NCI-H146 (cell line): ENCODE measurements around the gene SLC35E1.
"Not testable (repeated sequence)": the region's sequence is repeated elsewhere in the genome, so short reads cannot be mapped to it uniquely, and the experiment has no call there.

Source experiments
- DNase-seq: peaks from one replicate; lab custom pipeline; 2025; lab: John Stamatoyannopoulos, UW

Gene SLC35E1

GRCh38 chr19:16522559-16523377, 49.4 kb downstream of the SLC35E1 start:
- DNase-seq: no peak

- DNase-seq: no peak
These were observed 50.4 kb downstream of the SLC35E1 start for GRCh38 chr19:16521715-16522289.

DNA sequence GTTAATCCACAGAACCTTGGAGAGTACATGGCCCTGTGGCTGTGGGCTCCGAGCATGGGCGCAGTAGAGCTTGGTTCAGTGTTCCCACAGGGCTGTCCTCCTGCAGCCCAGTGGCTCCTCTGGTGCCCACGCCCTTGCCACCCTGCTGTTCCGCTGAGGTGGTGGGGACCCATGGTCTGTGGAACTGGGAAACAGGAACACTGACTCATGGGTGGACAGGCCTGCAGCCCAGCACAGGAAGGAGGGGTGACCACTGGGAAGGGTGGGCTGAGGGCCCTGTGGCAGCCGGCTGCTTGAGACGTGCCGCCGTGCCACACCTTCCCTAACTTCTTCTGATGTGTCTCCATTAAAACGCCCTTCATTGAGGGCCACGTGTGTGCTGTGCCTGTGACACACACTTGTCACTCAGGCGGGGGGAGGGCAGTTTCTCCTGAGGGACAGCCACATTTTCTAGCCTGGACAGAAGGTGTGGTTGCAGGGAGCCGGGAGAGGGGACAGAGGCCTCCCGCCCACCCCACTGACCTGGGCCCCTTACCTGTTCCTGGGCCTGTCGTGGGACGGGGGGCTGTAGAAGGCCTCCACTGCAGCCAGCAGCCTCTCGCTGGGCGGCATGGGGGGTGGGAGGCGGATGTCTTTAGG, 51.1 kb downstream of the SLC35E1 start:
- DNase-seq: no peak

- DNase-seq: no peak
These were observed 51.9 kb downstream of the SLC35E1 start for GRCh38 chr19:16520074-16520973.

GRCh38 chr19:16519230-16519687, 53.0 kb downstream of the SLC35E1 start:
- DNase-seq: no peak

GRCh38 chr19:16518483-16519229, 53.6 kb downstream of the SLC35E1 start:
- no peak for DNase-seq

DNA sequence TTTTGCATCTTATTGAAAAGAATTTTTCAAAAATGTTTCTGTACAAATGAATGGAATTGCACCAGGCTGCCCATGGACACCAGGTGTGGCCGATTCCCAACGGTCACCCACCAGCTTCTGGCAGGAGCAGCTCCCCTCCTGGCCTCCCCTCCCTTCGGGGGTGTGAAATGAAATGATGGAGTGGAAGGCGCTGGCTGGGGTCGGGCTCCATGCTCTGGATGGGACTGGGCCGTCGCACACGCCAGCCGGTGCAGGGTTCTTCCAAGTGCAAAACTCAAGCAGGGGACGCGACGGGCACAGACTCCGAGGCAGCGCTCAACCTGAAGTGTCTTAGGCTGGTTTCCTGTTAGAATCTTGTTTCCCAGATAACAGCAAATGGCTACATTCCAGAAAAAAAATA, 54.2 kb downstream of the SLC35E1 start:
- no peak for DNase-seq

DNA sequence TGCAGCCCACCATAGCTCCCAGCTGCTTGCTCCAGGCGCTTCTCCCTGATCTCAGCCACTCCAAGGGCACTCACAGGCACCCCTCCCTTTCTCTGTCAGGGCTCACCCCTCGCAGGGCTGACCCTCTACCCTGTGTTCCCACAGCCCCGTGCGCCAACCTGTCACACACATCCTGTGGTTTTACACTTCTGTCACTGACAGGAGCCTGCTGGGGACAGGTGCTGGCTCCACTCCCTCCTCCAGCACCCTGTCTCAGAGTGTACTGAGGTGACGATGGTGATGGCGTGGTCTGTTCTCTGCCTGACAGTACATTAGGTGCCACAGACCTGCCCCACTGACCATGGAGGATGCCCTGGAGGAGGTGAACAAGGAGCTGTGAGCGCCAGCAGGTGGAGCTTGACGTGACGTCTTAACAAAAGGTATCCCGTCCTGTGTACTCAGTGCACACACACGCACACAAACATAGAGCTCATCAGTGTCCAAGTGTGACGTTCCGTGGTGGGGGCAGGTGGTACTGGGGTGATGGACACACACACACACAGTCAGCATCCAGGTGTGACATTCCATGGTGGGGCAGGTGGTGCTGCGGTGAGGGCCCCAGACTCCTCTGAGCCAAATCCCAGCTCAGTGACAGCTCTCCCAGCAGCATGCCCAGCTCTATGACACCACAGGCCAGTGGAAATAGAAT, 55.1 kb downstream of the SLC35E1 start:
- DNase-seq: no peak

GRCh38 chr19:16516381-16516780, 55.8 kb downstream of the SLC35E1 start:
- no peak for DNase-seq

DNA sequence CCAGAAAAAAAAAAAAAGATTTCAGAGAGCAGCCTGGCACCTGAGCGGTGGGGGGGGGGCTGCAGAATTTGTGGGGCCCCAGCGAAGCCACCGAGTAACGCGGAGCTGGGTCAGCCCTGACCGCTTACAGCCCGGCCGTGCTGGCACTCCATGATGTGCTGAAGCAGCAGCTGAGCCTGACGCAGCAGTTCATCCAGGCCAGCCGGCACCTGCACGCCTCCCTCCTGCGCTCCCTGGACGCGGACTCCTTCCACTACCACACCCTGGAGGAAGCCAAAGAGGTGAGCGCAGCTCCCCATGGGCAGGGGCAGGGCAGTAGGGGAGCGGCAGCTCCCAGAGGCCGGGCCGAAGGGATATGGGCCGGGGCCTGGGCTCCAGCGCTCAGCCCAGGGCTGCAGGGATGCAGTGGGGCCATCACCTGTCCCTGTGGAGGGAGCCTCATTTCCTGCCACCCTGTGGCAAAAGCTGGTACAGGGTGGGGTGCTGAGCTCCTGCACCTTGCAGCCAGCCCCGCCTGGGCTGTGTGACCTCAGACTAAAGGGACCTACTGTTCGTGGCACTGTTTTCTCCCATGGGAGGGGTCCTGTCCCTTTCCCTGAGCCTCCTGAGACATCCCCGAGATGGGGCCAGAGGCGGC, 57.7 kb downstream of the SLC35E1 start:
- DNase-seq: no peak

- DNase-seq: not testable (repeated sequence)
These were observed 59.6 kb downstream of the SLC35E1 start for GRCh38 chr19:16512611-16513010.

GRCh38 chr19:16509141-16510061, 62.8 kb downstream of the SLC35E1 start:
- no peak for DNase-seq

DNA sequence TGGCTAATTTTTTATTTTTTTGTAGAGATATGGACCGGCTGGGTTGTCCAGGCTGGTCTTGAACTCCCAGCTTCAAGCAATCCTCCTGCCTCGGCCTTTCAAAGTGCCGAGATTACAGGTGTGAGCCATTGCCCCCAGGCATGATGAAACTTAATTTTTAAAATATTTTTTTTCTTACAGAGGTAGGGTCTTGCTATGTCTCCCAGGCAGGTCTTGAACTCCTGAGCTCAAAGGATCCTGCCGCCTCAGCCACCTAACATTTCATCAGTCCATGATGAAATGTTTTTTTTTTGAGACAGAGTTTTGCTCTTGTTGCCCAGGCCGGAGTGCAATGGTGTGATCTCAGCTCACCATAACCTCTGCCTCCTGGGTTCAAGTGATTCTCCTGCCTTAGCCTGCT, 63.7 kb downstream of the SLC35E1 start:
- no peak for DNase-seq

GRCh38 chr19:16506961-16507360, 65.3 kb downstream of the SLC35E1 start:
- DNase-seq: no peak

- DNase-seq: not testable (repeated sequence)
These were observed 66.1 kb downstream of the SLC35E1 start for GRCh38 chr19:16506161-16506560.

GRCh38 chr19:16504271-16504670, 67.9 kb downstream of the SLC35E1 start:
- DNase-seq: no peak
